GM19372 (cell line): ENCODE results near the gene ZNF319.

Source experiments
- ATAC-seq: cut with Tn5 transposase; IDR thresholded peaks from one replicate; pipeline ENCODE4 v1.9.1; 2021; ENCODE audit warnings: mild to moderate bottlenecking, low read depth, moderate library complexity; ENCODE audit not compliant: unreplicated experiment

Gene ZNF319

DNA sequence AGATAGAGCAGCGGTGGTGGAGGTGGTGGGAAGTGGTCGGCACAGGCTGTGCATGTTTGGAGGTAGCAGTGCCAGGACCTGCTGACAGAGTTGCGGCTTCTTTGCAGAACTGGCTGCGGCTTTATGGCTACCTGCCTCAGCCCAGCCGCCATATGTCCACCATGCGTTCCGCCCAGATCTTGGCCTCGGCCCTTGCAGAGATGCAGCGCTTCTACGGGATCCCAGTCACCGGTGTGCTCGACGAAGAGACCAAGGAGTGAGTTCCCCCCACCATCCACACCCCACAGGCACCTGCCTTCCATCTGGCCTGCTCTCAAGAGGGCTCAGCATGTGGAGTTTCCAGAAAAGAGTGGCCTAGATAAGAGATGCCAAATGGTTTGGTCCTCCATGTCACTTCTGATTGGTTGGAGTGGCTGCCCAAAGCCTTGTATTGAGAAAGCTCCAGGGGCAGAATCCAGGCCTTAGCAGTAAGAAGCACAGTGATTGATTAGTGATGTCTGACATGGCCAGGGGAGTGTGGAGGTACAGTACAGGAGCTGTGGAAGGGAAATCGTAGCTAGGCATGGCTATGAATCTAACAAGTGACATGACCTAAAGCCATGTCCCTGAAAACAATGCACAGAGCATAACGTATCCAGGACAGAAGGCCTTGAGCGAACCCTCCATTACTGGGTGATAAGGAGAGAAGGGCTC is 37.0 kb upstream of the ZNF319 start:
- no peak for ATAC-seq

DNA sequence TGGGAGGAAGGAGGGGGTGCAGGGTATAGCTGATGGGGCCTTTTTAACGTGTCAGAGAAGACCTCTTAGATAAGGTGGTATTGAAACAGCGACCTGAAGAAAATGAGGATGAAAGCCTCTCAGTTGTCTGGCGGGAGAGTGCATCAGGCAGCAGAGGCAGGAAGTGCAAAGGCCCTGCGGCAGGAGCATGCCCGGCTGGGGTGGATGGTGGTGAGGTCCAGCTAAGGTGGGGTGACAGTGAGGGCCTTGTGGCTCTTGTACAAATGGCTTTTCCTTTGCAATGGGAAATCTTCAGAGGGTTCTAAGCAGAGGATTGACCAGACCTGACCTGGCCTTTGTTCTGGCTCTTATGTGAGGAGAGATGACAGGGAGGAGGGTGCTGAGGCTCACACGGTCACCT is 36.5 kb upstream of the ZNF319 start:
- no peak for ATAC-seq

DNA sequence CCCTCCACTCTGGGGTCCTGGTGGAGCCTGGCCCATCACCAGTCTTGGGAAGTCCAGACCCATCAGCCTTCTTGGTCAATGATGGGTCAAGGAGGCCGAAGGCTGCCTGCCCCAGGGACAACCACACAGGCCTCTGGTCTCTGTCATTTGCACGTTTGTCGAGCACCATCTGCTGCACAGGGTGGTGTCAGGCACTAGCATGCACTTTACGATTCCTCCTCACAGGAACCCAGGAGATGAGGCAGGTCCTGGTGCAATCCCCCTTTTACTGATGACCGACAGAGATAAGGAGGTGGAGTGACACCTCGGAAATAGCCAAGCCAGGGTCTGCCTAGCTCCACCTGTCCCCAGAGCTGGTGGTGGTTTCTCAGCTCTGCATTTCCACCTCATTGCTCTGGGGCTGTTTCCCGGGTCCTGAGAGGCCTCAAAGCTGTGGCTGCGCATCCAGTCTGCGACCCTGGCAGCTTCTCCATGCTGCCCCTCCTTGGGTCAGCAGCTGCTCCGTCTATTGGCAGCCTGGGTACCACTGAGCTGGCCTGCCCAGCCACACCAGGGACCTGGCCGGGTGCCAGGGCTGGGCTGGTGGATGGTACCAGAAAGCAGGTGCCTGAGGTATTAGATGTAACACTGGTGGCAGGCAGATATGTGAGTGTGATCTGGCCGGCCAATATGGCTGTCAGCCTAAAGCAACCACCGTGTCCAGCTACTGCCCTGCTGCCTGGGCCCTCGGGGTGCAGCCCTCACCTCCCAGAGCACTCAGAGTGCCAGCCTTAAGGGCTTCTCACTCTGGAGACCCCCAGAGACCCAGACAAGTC is 35.1 kb upstream of the ZNF319 start:
- no peak for ATAC-seq

DNA sequence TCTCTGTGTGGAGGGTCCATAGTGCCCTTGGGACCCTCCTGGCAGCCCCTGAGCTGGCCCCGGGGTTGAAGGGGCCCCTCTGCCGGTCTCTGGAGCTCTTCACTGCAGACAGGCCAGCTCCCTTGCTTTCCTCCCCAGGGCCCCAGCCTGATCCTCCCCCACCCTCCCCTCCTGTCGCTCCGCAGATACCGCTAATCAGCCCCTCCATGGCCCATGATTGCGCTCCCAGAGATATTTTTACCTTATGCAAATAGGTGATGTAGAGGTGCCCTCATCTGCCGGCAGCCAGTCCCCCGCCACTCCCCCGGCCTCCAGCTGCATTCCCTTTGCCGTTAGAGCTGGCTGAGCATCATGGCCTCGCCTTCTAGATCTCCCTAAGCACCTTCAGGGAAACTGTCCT is 34.3 kb upstream of the ZNF319 start:
- ATAC-seq = no peak

DNA sequence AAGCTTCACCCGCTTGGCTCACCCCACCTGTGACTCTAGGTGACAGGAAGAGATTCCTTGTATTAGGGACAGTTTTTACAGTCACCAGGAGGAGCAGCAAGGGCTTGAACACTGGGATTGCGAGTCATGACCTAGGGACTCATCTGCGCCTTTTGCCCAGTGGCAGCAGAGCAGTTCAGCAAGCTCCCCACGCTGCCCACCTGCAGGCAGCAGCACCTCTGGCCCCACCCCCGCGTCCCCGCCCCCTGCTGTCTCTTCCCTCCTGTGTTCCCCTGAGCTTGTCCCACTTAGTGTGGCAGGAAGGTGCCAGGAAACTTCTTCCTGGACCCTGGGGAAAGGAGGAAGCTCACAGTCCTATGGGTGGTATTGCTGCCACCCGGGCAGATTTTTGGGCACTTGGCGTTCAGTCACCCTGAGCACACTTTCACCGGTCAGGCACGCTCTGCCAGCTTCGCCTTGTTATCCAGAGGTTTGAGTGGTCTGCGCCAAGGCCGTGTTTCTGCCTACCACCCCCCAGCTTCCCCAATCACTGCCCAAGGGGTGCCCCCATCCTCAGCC is 33.7 kb upstream of the ZNF319 start:
- ATAC-seq = no peak

DNA sequence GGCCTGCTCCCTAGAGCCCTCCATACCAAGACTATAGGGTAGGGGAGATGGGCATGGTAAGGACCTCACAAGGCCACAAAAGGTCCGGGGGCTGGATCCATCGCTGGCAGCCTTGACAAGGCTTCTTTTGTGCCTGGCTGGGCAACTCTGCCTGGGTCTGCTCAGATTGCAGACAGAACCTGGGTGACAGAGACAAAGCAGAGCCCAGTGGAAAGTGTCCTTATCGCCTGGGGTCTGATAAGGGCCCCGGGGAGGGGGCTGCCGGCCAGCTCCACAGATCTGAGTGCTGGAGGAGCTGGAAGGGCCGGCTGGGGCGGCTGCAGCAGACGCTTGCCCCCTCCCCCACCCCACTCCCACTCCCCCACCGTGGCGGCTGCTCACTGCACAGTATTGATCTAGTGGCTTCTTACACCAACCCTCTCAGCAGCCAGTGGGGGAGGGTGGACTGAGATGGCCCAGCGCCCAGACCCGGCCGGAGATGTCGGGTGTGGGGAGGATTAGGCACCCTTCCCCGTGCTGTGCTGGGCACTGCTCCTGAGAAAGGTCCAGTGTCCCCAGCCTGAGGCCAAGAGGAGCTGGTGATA is 32.3 kb upstream of the ZNF319 start:
- no peak for ATAC-seq

DNA sequence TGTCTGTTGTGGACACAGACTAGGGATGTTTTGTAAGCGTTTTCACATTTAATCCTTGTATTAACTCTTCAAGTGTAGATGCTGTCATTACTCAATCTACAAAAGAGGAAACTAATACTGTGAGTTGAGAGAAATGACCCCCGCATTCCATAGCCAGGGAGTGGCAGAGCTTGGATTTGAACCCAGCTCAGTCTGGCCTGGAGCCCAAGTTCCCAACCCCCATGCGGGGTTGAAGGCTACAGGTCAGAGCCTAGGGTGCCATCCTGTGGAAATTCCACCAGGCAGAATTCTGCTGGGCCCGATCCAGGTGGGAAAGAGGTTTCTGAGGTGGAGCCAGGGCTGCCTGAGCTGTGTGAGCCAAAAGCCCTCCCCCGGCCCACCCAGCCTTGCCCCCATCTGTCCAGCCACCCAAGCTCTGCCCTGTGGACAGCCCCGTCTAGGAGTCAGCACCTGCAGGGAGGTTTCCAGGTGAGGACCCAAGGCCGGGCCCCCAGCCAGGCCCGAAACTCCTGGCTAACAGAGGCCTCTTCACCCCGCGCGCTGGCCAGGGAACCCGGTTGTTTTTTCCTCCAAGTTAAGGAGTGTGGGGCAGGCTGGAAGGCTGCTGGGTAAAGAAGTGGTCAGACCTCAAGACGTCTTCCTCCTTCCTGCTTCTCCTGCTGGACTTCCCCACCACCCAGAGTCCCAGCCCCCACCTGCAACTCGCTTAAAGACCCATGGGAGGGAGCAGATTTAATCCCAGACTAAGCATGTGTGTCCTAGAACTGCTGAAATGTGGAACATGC is 30.7 kb upstream of the ZNF319 start:
- no peak for ATAC-seq

DNA sequence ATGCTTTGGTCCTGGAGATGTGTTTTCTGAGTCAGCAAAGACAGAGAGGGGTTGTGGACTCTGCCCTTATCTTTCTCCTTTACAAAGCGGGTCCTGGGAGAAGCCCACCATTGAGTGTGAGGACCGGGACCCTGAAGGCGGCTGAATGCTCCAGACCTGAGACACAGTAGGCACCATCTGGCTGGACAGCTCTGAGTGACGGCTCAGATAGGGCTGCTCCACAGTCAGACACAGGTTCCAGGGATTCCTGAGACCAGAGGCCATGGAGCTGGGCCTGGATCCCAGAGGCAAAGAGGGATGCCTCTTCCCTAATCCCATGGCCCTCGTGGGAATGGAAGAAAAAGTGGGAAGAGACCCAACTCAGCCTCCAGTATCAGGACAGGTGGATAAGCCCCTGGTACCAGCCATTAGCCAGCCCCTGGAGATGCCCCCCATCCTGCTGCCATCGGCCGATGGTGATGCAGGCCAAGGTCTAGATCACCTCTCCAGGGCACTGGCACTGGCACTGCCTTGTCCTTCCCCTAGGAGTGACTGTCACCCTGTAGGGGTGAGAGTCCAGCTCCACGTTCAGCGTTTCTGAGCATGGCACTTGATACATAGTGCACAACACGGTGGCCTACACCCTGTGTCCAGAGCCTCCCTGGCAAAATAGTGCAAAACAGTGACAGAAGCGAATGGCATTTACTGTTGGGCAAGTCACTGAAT is 29.8 kb upstream of the ZNF319 start:
- ATAC-seq = no peak

DNA sequence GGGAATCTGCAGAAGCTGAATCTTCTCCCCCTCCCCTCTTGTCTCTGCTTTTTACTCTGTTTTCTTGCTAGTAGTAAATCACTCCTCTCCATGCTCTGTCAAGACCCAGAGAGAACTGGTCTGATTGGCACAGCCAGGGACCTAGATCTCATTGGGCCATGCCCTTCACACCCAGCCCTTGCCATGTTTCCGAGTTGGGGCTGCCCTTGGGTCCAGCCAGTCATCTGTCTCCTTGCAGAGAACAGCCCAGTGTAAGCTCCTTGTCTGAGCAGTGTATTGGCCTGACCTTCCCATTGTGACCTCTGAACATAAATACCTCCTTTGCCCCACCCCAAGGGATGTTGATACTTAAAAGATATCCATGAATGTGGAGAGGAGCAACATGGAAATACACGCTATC is 28.9 kb upstream of the ZNF319 start:
- no peak for ATAC-seq

DNA sequence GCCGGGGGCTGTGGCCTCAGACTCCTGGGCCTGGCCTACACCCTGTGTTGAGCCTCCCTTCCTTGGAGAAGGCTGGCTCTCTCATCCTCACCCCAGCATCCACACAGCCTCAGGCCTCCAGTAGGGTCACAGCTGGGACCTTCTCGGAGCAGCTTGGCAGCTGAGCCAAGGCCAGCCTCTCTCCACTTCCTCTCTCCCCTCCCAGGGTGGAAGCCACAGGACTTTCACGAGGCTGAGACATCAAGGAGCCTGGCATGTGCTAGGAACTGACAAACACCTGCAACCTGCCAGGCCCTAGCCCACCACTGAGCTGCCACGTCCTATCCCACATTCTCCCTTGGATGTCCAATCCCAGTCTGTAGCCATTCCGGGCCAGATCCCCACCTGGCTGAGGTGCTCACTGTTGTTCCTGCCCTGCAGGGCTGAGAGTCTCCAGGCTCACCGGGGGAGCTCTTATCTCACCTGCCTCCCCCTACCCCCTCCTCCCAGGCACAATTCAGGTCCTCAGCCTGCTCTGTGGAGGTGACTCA is 28.1 kb upstream of the ZNF319 start:
- ATAC-seq = no peak

DNA sequence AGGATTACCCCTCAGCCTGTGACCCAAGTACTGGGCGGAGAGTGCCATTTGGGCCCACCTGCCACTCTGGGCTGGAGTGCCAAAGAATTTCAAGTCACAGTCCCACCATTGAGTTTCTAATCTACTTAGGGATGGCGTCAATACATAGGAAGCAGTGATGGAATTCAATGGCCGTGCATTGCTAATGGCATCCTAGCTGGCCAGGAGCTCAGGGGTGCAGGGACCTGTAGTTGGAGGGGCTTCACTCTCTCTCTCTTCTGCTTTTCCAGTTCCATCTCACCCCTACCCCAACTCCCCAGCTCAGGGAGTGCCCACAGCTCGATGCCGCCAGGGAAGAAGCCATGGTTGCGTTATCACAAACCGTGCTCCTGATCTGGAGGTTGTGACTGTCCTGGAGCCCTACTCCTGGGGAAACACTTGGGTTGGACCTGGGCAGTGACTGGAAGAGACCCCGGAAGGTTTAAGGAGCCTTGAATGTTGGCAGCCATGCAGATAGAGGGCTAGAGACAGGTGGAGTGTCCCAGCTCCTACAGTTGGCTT is 27.5 kb upstream of the ZNF319 start:
- ATAC-seq = no peak

DNA sequence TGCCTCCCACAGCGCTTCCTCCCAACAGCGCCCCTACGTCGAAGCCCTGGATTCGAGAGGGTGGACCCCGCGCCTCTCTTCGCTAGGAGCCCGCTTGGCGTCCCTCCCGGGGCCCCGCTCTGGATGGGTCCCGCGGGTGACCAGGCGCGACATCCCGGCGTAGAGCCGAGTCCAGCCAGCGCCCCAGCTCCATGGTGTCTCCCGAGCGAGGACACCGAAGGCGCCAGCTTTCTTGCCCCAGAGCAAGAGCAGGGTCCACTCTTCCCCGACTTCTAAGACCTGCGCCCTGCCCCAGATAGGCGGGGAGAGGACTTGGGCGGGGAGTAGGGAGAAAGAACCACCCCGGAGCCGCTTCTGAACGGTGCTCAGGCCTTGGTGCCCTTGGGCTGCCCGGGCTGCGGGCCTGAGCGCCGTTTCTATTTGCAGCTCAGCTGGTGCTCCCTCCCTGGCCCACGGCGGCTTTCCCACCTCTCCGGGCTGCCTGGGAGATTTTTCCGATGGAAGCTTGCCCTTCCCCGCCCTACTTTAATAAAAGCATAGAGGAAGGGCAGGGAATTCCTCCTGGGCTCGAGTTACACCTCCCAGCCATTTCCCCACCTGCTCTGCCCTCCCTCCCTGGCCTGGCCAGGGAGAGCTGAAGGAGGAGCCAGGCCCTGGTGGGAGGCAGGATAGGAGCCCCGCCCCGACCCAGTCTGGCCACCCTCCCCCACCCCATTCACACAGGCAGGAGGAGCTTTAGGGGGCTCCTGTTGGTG is 26.9 kb upstream of the ZNF319 start:
- no peak for ATAC-seq

DNA sequence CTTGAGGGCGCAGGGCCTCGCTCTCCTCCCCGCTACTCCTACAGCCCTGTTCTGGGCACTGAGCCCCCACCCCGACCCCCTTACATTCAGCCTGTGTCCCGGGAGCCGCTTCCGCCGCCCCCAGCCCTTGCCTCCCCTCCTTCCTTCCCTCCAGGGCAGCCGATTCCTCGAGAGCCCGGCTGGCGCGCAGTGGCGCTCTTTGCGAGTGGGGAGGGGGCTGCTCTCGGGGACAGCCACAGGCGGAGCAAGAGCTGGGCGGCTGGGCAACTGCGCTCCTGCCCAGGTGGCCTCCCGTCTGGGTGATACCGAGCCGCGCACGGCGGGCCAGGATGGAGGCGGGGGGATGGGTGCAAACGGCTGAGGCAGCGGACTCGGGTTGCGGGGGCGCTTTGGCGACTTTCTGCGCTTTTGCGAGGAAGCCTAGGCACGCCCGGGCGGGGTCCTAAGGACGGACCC is 26.3 kb upstream of the ZNF319 start:
- ATAC-seq = no peak

DNA sequence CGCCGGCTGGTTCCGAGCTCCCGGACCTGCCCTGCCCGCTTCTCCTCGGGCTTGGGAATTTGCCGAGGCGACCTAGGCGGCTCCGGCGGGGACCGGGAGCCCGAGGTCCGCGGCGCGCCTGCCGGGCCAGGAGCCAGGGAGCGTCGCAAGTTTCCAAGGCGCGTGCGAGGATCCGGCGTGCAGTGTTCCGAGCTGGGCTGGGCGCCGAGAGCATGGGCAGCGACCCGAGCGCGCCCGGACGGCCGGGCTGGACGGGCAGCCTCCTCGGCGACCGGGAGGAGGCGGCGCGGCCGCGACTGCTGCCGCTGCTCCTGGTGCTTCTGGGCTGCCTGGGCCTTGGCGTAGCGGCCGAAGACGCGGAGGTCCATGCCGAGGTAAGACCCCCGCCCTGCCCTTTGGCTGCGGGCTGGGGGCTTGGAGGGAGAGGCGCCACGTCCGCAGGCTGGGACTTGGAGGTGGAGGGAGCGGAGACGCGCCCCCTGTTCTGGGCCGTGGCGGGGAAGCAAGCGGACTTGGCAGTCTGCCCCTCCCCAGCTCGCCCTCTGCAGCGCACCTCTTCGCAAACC is 25.8 kb upstream of the ZNF319 start:
- ATAC-seq = peak; percentile 20

DNA sequence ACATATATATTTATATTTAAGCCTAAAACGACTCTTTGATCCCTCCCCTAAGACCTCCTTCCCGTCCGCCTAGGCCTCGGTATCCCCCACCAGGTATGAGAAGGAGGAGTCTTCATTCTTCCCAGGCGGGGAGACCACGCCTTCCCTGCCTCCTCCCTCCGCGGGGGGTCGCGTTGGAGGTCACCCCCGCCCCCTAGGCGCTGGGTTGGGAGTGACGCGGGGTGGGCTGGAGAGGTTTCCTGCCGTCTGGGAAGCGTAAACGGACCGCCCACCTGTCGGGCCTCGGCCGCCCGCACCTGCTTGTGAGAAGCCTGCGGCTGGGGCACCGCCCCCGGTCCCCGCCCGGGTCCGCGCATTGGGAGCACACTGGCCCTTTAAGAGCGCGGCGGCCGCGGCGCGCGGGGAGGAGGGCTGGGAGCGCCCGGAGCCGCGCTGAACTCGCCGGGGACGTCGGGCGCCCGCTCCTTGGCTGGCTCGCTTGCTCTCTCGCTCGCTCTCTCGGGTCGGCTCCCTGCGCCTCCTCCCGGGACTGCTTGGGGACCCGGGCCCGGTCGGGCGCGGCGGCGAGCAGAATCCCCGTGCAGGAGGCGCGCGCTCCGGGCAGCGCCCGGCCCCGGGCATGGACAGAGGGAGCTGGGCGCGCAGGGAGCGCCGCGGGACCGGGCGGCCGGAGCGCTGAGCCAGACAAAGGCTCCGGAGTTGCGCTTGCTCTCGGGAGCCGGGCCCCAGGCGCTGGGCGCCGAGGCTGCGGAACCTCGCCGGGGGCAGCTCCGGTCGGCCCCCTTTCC is 25.1 kb upstream of the ZNF319 start, which contains the start of gene MMP15:
MMP15 (plus strand) TSS at position 404 of the 788 bp plus-strand sequence. CDS start 597 bp downstream, outside the sequence.
- ATAC-seq = peak; percentile 68

DNA sequence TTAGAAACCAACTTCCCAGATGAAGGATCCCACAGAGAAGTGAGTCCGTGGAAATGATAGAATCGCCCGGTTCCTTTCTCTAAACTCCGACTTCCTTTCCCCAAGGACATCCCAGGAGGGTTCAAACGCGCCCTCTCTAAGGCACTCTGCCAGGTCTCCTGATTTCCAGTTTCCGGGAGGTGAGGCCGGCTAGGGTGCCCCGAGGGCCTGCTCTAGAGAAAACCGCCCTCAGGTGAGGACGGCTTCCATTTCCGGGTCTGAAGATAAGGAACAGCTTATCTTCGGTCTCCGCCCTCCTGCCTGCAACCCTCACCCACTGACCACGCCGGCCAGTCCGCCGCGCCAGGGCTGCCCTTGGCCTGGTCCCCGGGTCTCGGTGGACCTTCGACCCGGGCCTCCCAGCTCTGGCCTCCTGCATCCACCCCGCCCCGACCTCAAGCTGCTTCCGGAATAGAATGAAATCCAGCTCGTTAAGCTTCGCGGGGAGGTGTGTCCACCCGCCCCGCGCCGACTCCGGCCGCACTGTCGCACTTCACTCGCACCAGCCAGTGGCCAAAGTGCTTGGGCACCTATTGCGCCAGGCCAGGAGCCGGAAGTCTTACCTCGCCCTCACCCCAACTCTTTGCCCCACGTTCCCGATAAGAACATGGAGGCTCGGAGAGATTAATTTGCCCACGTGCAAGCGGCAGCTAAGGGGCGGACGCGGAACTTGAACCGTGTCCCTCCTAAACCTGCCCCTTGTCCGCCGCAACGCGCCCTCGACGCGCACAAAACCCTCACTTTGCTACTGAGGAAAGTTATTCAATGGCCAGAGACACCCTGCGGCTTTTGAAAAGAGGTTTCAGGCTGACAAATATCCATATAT is 24.2 kb upstream of the ZNF319 start:
- no peak for ATAC-seq
